Posterior cingulate gyrus (tissue), 11 donors: ENCODE results near the gene MLNR.

Experiments used
- DNase-seq, 10 donors: peaks; one replicate each; pipeline versions ENCODE4 v3.0.0 to v3.0.0-alpha.2; 2020 to 2021; ENCODE audit warnings: mixed read lengths in 3 of 10
- intact Hi-C: fragments of 100-400 bp; cut with DNase I; formaldehyde crosslinking; loops from one replicate; pipeline ENCODE4 v1.15.1; 2023

Gene MLNR

GRCh38 chr13:49225223-49226042 is 5.3 kb downstream of the MLNR start:
- no peak for DNase-seq
- intact Hi-C loops: no loop called here

GRCh38 chr13:49226613-49227012 is 6.5 kb downstream of the MLNR start:
- intact Hi-C loops: no loop called here
- DNase-seq: no peak

- no peak for DNase-seq
- intact Hi-C loops: no loop called here
Observed at GRCh38 chr13:49234741-49235140, 14.6 kb downstream of the MLNR start.

GRCh38 chr13:49235856-49236431 is 15.8 kb downstream of the MLNR start:
- intact Hi-C loops: no loop called here

GRCh38 chr13:49238621-49239020 is 18.5 kb downstream of the MLNR start:
- DNase-seq: no peak
- intact Hi-C loops: no loop called here

More at GRCh38 chr13:49235856-49236431, 15.8 kb downstream of the MLNR start:
- DNase-seq: no peak

- DNase-seq: no peak
- intact Hi-C loops: no loop called here
Observed at GRCh38 chr13:49240017-49240416, 19.9 kb downstream of the MLNR start.

- intact Hi-C loops: no loop called here
- DNase-seq: no peak
Observed at GRCh38 chr13:49241296-49241695, 21.2 kb downstream of the MLNR start.

- DNase-seq: no peak
- intact Hi-C loops: loop anchor here (5.0 kb wide), 1 partner anchor 268 kb away; the partner anchor contains the start of gene FNDC3A
Observed at GRCh38 chr13:49245101-49245500, 25.0 kb downstream of the MLNR start.

GRCh38 chr13:49246850-49247642 is 26.9 kb downstream of the MLNR start:
- intact Hi-C loops: loop anchor here (5.0 kb wide), 1 partner anchor 270 kb away; the partner anchor contains the start of gene FNDC3A
- DNase-seq: peak in 1 of 10 donors; percentile 81

- intact Hi-C loops: loop anchor here (5.0 kb wide), 1 partner anchor 271 kb away; the partner anchor contains the start of gene FNDC3A
- peak; percentile 94 to 99 (median 97) for DNase-seq
Observed at GRCh38 chr13:49247643-49248621, 27.8 kb downstream of the MLNR start, which contains the start of gene CDADC1. CDADC1 (plus strand) TSS chr13:49247925; CDS start chr13:49248038, 113 bp downstream.

GRCh38 chr13:49248622-49249002 is 28.5 kb downstream of the MLNR start:
- DNase-seq: no peak
- intact Hi-C loops: loop anchor here (5.0 kb wide), 1 partner anchor 271 kb away; the partner anchor contains the start of gene FNDC3A

GRCh38 chr13:49251326-49251725 is 31.2 kb downstream of the MLNR start:
- no peak for DNase-seq
- intact Hi-C loops: no loop called here

GRCh38 chr13:49253310-49253709 is 33.2 kb downstream of the MLNR start:
- no peak for DNase-seq
- intact Hi-C loops: no loop called here

GRCh38 chr13:49254007-49254406 is 33.9 kb downstream of the MLNR start:
- DNase-seq: no peak
- intact Hi-C loops: no loop called here

GRCh38 chr13:49256841-49257240 is 36.7 kb downstream of the MLNR start:
- no peak for DNase-seq
- intact Hi-C loops: no loop called here

GRCh38 chr13:49258089-49258796 is 38.1 kb downstream of the MLNR start:
- no peak for DNase-seq
- intact Hi-C loops: no loop called here

- no peak for DNase-seq
- intact Hi-C loops: no loop called here
Observed at GRCh38 chr13:49259586-49259985, 39.4 kb downstream of the MLNR start.

GRCh38 chr13:49262634-49263033 is 42.5 kb downstream of the MLNR start:
- intact Hi-C loops: no loop called here

GRCh38 chr13:49265822-49266221 is 45.7 kb downstream of the MLNR start:
- intact Hi-C loops: no loop called here

More at GRCh38 chr13:49262634-49263033, 42.5 kb downstream of the MLNR start:
- no peak for DNase-seq

More at GRCh38 chr13:49265822-49266221, 45.7 kb downstream of the MLNR start:
- DNase-seq: no peak
